HCT116 (cell line): ENCODE data around the gene ECE2. TPM values are rescaled to one million over a fixed set of nuclear protein-coding genes. Genes with fewer than 3 reads are reported as not detected.

Experiments used
- ATAC-seq: fragments of 200-7000 bp; cut with Tn5 transposase; 2 replicates; pipeline ENCODE4 v1.9.1; 2020; ENCODE audit warnings: mild to moderate bottlenecking, moderate library complexity
- BruUV-seq: library from RNA; stranded (reverse); fragments of 400-500 nt; replicated peaks from 2 replicates; lab custom pipeline; 2021; lab: Mats Ljungman, UMichigan
- CTCF ChIA-PET: fragments of 300-600 bp; sonication (Branson Sonifier 250); formaldehyde crosslinking; loops from one replicate; lab custom pipeline; 2021; ENCODE audit warnings: antibody characterized with exemption; lab: Charles Lee
- POLR2A ChIA-PET: fragments of 300-600, 350-600 bp; sonication (Branson Sonifier 250); formaldehyde crosslinking; loops from one replicate; lab custom pipeline; 2021; ENCODE audit warnings: antibody characterized with exemption; lab: Charles Lee
- RAD21 ChIA-PET, 2 experiments: fragments of 300-600 bp; sonication (Branson Sonifier 250); formaldehyde crosslinking; loops; one replicate each; lab custom pipeline; 2023; ENCODE audit warnings: low total read pairs in 2 of 2; ENCODE audit not compliant: uncharacterized antibody in 2 of 2, unreplicated experiment in 2 of 2, low non-redundant PET in 1 of 2; lab: Charles Lee
- DNase-seq: peaks from one replicate; pipeline ENCODE4 v3.0.0-alpha.2; 2010; ENCODE audit warnings: low read depth, low spot score
- H2AFZ ChIP-seq: fragments of 200-600 bp; shearing (Covaris generic), sonication (generic); 2 replicates; pipeline ENCODE4 v1.6.1; 2017; ENCODE audit warnings: low read depth, mixed run types, mixed read lengths, antibody characterized with exemption, low read length; ENCODE audit not compliant: poor library complexity, severe bottlenecking
- H3K27ac ChIP-seq: 2 replicates; pipeline ENCODE4 v1.5.1; 2012; ENCODE audit warnings: low read depth, low read length
- H3K27me3 ChIP-seq: fragments of 200-600 bp; sonication (generic); 2 replicates; pipeline ENCODE4 v1.6.1; 2016; ENCODE audit warnings: mixed run types, low read length, mixed read lengths; ENCODE audit not compliant: insufficient read depth
- H3K36me3 ChIP-seq, 2 experiments: fragments of 200-500 bp in 1 of 2; fragments of 200-600 bp in 1 of 2; sonication (Bioruptor generic) in 1 of 2; sonication (generic) in 1 of 2; 2 replicates each; pipeline versions ENCODE4 v1.5.1 to v1.6.1; 2014 to 2016; ENCODE audit warnings: low read length in 2 of 2, inconsistent platforms in 1 of 2, mixed read lengths in 1 of 2, mixed run types in 1 of 2; ENCODE audit not compliant: insufficient read depth in 2 of 2, control insufficient read depth in 1 of 2
- H3K4me1 ChIP-seq, 2 experiments: fragments of 200-600 bp in 1 of 2; sonication (generic) in 1 of 2; 2 replicates each; pipeline versions ENCODE4 v1.5.1 to v1.6.1; 2012 to 2017; ENCODE audit warnings: low read length in 2 of 2, inconsistent platforms in 1 of 2, mild to moderate bottlenecking in 1 of 2, mixed read lengths in 1 of 2, mixed run types in 1 of 2, moderate library complexity in 1 of 2; ENCODE audit not compliant: insufficient read depth in 2 of 2, control insufficient read depth in 1 of 2
- H3K4me2 ChIP-seq: fragments of 200-600 bp; sonication (generic); 2 replicates; pipeline ENCODE4 v1.6.1; 2017; ENCODE audit warnings: mixed run types, low read length, mixed read lengths
- H3K4me3 ChIP-seq, 2 experiments: fragments of 200-600 bp in 1 of 2; sonication (generic) in 1 of 2; replicated peaks in 1 of 2; 2 replicates each; pipeline ENCODE4 v1.5.1; 2011 to 2016; ENCODE audit warnings: low read length in 2 of 2, control low read depth in 1 of 2, low read depth in 1 of 2, mild to moderate bottlenecking in 1 of 2, mixed read lengths in 1 of 2, mixed run types in 1 of 2
- H3K79me2 ChIP-seq: fragments of 200-600 bp; sonication (generic); 2 replicates; pipeline ENCODE4 v1.6.1; 2017; ENCODE audit warnings: mild to moderate bottlenecking, mixed run types, low read length, moderate library complexity, mixed read lengths; ENCODE audit not compliant: insufficient read depth
- H3K9ac ChIP-seq: fragments of 200-600 bp; sonication (generic); 2 replicates; pipeline ENCODE4 v1.6.1; 2016; ENCODE audit warnings: low read length, mixed read lengths
- H3K9me2 ChIP-seq: fragments of 200-600 bp; sonication (generic), shearing (Covaris generic); 2 replicates; pipeline ENCODE4 v1.6.1; 2017; ENCODE audit warnings: mixed run types, mild to moderate bottlenecking, moderate library complexity; ENCODE audit not compliant: insufficient read depth
- H3K9me3 ChIP-seq, 2 experiments: fragments of 200-500 bp in 1 of 2; fragments of 200-600 bp in 1 of 2; sonication (Bioruptor generic) in 1 of 2; sonication (generic) in 1 of 2; 2 replicates each; pipeline ENCODE4 v1.6.1; 2014 to 2017; ENCODE audit warnings: low read length in 2 of 2, mixed read lengths in 2 of 2, inconsistent platforms in 1 of 2, low read depth in 1 of 2, mild to moderate bottlenecking in 1 of 2, mixed run types in 1 of 2, moderate library complexity in 1 of 2; ENCODE audit not compliant: control insufficient read depth in 1 of 2, insufficient read depth in 1 of 2
- H4K20me1 ChIP-seq: fragments of 200-600 bp; sonication (generic), shearing (Covaris generic); 2 replicates; pipeline ENCODE4 v1.6.1; 2017; ENCODE audit warnings: mixed run types, mild to moderate bottlenecking, moderate library complexity; ENCODE audit not compliant: insufficient read depth
- ATF3 ChIP-seq: IDR thresholded peaks from 2 replicates; pipeline ENCODE4 v1.6.1; 2012
- ELF1 ChIP-seq: IDR thresholded peaks from 2 replicates; pipeline ENCODE4 v1.6.1; 2012; ENCODE audit warnings: low read depth, borderline replicate concordance
- EZH2 ChIP-seq: fragments of 200-600 bp; sonication (generic); IDR thresholded peaks from 2 replicates; pipeline ENCODE4 v1.6.1; 2017; ENCODE audit warnings: antibody characterized with exemption, mixed run types
- FOSL1 ChIP-seq: IDR thresholded peaks from 2 replicates; pipeline ENCODE4 v1.6.1; 2012; ENCODE audit warnings: low read depth
- JUND ChIP-seq: IDR thresholded peaks from 2 replicates; pipeline ENCODE4 v1.6.1; 2012
- POLR2A ChIP-seq: IDR thresholded peaks from 2 replicates; pipeline ENCODE4 v1.7.0; 2011; ENCODE audit warnings: borderline replicate concordance; ENCODE audit not compliant: insufficient read depth, insufficient read length; ENCODE audit errors: extremely low read depth
- POLR2AphosphoS5 ChIP-seq: IDR thresholded peaks from 2 replicates; pipeline ENCODE4 v1.6.1; 2011; ENCODE audit warnings: mild to moderate bottlenecking, low read depth, low read length, moderate library complexity
- RAD21 ChIP-seq: IDR thresholded peaks from 2 replicates; pipeline ENCODE4 v1.6.1; 2012; ENCODE audit warnings: low read depth, mild to moderate bottlenecking
- SIN3A ChIP-seq: IDR thresholded peaks from 2 replicates; pipeline ENCODE4 v1.6.1; 2012; ENCODE audit warnings: low read depth
- SP1 ChIP-seq: IDR thresholded peaks from 2 replicates; pipeline ENCODE4 v1.6.1; 2012; ENCODE audit warnings: low read depth
- ZFX ChIP-seq: fragments of 450-650 bp; IDR thresholded peaks from 2 replicates; pipeline ENCODE4 v1.6.1; 2017
- ZNF274 ChIP-seq: fragments of 200-500 bp; sonication (Bioruptor generic); IDR thresholded peaks from 2 replicates; pipeline ENCODE4 v1.6.1; 2014; ENCODE audit warnings: mild to moderate bottlenecking, low read depth, low read length, inconsistent platforms
- intact Hi-C: fragments of 100-400 bp; cut with micrococcal nuclease; formaldehyde crosslinking; loops from 2 replicates; pipeline ENCODE4 v1.10.0; 2022
- total RNA-seq: library from RNA; stranded (reverse); gene quantifications from one replicate; pipeline ENCODE4 v1.2.1, GENCODE V29; 2021; ENCODE audit not compliant: unreplicated experiment
- TF ChIP-seq, protein P1 (sequence below): IDR thresholded peaks from 2 replicates; pipeline ENCODE4 v1.6.1; 2011; ENCODE audit warnings: mild to moderate bottlenecking, low read length, moderate library complexity; ENCODE audit not compliant: insufficient replicate concordance; ENCODE audit errors: extremely low read depth
- TF ChIP-seq, protein P2 (sequence below): IDR thresholded peaks from 2 replicates; pipeline ENCODE4 v1.6.1; 2012
- TF ChIP-seq, protein P3 (sequence below): IDR thresholded peaks from 2 replicates; pipeline ENCODE4 v1.6.1; 2012; ENCODE audit warnings: low read depth

ECE2 gene
- total RNA-seq, 1 experiment from 2014 or later = not detected

DNA sequence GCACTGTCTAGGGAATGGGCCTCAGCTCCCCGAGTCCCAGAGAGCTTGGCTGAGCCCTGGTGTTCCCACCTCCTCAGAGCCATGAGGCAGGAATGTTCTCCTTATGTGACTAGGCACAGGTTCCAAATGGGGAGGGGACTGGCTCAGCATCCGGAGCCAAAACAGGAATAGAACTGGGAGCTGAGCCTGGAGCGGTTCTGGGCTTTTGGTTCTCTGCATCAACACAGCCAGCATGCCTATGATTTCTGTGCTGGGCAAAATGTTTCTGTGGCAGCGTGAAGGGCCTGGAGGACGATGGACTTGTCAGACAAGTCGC, 61.5 kb downstream of the ECE2 start, which contains the start of gene FAM131A:
TSS of gene FAM131A (plus strand) at position 202 of the 316 bp plus-strand sequence. CDS start at position 233, 31 bp downstream.
- no peak within 1 kb of the TSS for H2AFZ ChIP-seq
- ChIA-PET RAD21 (no interaction called here), CTCF (interaction anchor here (1.3 to 1.5 kb wide), 2 partner anchors 8 to 203 kb away, joined by 4 to 7 read pairs; no protein-coding TSS in a partner anchor), POLR2A (interaction anchor here (0.7 to 1.7 kb wide), 2 partner anchors 8 to 25 kb away, joined by 3 to 5 read pairs; no protein-coding TSS in a partner anchor)
- H3K9me3 ChIP-seq = no peaks in the 10 kb centered on the region
- H3K9ac ChIP-seq = peak within 1 kb of the TSS; percentile 83
- DNase-seq = no peak
- H3K79me2 ChIP-seq = peaks cover 34% of the 10 kb centered on the region; the same call in 1 of the 2 replicates
- no peaks in the 10 kb centered on the region for H3K27me3 ChIP-seq
- TF ChIP-seq SIN3A (no peak), POLR2A (no peak), FOSL1 (no peak), JUND (no peak), ZNF274 (no peak), RAD21 (no peak), ZFX (no peak), EZH2 (no peak), POLR2AphosphoS5 (no peak), ATF3 (no peak), ELF1 (no peak), SP1 (no peak)
- TF ChIP-seq, protein P1, sequence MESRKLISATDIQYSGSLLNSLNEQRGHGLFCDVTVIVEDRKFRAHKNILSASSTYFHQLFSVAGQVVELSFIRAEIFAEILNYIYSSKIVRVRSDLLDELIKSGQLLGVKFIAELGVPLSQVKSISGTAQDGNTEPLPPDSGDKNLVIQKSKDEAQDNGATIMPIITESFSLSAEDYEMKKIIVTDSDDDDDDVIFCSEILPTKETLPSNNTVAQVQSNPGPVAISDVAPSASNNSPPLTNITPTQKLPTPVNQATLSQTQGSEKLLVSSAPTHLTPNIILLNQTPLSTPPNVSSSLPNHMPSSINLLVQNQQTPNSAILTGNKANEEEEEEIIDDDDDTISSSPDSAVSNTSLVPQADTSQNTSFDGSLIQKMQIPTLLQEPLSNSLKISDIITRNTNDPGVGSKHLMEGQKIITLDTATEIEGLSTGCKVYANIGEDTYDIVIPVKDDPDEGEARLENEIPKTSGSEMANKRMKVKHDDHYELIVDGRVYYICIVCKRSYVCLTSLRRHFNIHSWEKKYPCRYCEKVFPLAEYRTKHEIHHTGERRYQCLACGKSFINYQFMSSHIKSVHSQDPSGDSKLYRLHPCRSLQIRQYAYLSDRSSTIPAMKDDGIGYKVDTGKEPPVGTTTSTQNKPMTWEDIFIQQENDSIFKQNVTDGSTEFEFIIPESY = no peak
- TF ChIP-seq, protein P2, sequence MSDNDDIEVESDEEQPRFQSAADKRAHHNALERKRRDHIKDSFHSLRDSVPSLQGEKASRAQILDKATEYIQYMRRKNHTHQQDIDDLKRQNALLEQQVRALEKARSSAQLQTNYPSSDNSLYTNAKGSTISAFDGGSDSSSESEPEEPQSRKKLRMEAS = no peak
- TF ChIP-seq, protein P3, sequence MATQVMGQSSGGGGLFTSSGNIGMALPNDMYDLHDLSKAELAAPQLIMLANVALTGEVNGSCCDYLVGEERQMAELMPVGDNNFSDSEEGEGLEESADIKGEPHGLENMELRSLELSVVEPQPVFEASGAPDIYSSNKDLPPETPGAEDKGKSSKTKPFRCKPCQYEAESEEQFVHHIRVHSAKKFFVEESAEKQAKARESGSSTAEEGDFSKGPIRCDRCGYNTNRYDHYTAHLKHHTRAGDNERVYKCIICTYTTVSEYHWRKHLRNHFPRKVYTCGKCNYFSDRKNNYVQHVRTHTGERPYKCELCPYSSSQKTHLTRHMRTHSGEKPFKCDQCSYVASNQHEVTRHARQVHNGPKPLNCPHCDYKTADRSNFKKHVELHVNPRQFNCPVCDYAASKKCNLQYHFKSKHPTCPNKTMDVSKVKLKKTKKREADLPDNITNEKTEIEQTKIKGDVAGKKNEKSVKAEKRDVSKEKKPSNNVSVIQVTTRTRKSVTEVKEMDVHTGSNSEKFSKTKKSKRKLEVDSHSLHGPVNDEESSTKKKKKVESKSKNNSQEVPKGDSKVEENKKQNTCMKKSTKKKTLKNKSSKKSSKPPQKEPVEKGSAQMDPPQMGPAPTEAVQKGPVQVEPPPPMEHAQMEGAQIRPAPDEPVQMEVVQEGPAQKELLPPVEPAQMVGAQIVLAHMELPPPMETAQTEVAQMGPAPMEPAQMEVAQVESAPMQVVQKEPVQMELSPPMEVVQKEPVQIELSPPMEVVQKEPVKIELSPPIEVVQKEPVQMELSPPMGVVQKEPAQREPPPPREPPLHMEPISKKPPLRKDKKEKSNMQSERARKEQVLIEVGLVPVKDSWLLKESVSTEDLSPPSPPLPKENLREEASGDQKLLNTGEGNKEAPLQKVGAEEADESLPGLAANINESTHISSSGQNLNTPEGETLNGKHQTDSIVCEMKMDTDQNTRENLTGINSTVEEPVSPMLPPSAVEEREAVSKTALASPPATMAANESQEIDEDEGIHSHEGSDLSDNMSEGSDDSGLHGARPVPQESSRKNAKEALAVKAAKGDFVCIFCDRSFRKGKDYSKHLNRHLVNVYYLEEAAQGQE = no peak
- H3K4me1 ChIP-seq = peaks cover 2 to 51% of the 10 kb centered on the region in 2 experiments; a peak in 3 of 4 replicates
- peak within 1 kb of the TSS; percentile 73 for H3K4me3 ChIP-seq
- peak within 1 kb of the TSS; percentile 85 for H3K27ac ChIP-seq
- BruUV-seq = no TSS peak
- peak within 1 kb of the TSS; percentile 90 for H3K4me2 ChIP-seq
- intact Hi-C loops = no loop called here
- H3K9me2 ChIP-seq = no peaks in the 10 kb centered on the region
- H4K20me1 ChIP-seq = peaks cover 22% of the 10 kb centered on the region; the same call in 1 of the 2 replicates
- no peak for ATAC-seq
- peaks cover 19 to 26% of the 10 kb centered on the region in 2 experiments for H3K36me3 ChIP-seq
